ENCODE data around the gene BIRC7. TPM values are rescaled to one million over a fixed set of nuclear protein-coding genes. Genes with fewer than 3 reads are reported as not detected.
A peak's percentile ranks its signal among the peaks of the same experiment; 100 is the strongest.
"Not testable (repeated sequence)": the region's sequence is repeated elsewhere in the genome, so short reads cannot be mapped to it uniquely, and the experiment has no call there.

BIRC7 gene
- total RNA-seq, 2 donors from 2014 or later: 0.61 TPM; not detected in 1

- Mint-ChIP-seq H3K9me3 (no peaks in the 10 kb centered on the region), H3K36me3 (ENCODE audit: low read depth) (peaks cover 42% of the 10 kb centered on the region), H3K27me3 (peaks cover 3% of the 10 kb centered on the region), H3K27ac (peak within 1 kb of the TSS; percentile 94), H3K4me3 (peak within 1 kb of the TSS; percentile 95), H3K4me1 (peaks cover 19% of the 10 kb centered on the region)
- peak; percentile 96 for ATAC-seq (replicated peaks)
These were observed 19.5 kb upstream of the BIRC7 start, which contains the start of gene YTHDF1 for GRCh38 chr20:63216041-63216848. TSS of gene YTHDF1 (minus strand) at chr20:63216131. CDS start at chr20:63215892, 239 bp downstream.

- Mint-ChIP-seq H3K4me3 (peak overlapping the region; percentile 65), H3K9me3 (no peaks in the 10 kb centered on the region), H3K27ac (peak overlapping the region; percentile 73), H3K4me1 (peaks cover 19% of the 10 kb centered on the region), H3K36me3 (ENCODE audit: low read depth) (peaks cover 35% of the 10 kb centered on the region), H3K27me3 (peaks cover 3% of the 10 kb centered on the region)
- no peak for ATAC-seq (replicated peaks)
These were observed 18.7 kb upstream of the BIRC7 start for GRCh38 chr20:63216849-63217471.

GRCh38 chr20:63217706-63218105 lies 18.0 kb upstream of the BIRC7 start:
- no peak for ATAC-seq (replicated peaks)
- Mint-ChIP-seq H3K4me3 (no peak overlapping the region), H3K27ac (no peak overlapping the region)

GRCh38 chr20:63218701-63219446 lies 16.8 kb upstream of the BIRC7 start:
- Mint-ChIP-seq H3K27ac (no peak overlapping the region), H3K4me3 (no peak overlapping the region), H3K4me1 (peaks cover 7% of the 10 kb centered on the region), H3K36me3 (ENCODE audit: low read depth) (peaks cover 16% of the 10 kb centered on the region), H3K9me3 (no peaks in the 10 kb centered on the region), H3K27me3 (peaks cover 3% of the 10 kb centered on the region)
- no peak for ATAC-seq (replicated peaks)

More at GRCh38 chr20:63217706-63218105, 18.0 kb upstream of the BIRC7 start:
- Mint-ChIP-seq H3K36me3 (ENCODE audit: low read depth) (peaks cover 27% of the 10 kb centered on the region), H3K27me3 (peaks cover 3% of the 10 kb centered on the region), H3K9me3 (no peaks in the 10 kb centered on the region), H3K4me1 (peaks cover 19% of the 10 kb centered on the region)

GRCh38 chr20:63219447-63219821 lies 16.3 kb upstream of the BIRC7 start:
- peaks cover 10% of the 10 kb centered on the region for H3K36me3 Mint-ChIP-seq (ENCODE audit: low read depth)
- no peak for ATAC-seq (replicated peaks)
- H3K27me3 Mint-ChIP-seq: peaks cover 3% of the 10 kb centered on the region
- no peak overlapping the region for H3K27ac Mint-ChIP-seq
- no peak overlapping the region for H3K4me3 Mint-ChIP-seq
- H3K9me3 Mint-ChIP-seq: no peaks in the 10 kb centered on the region
- peaks cover 2% of the 10 kb centered on the region for H3K4me1 Mint-ChIP-seq

GRCh38 chr20:63219866-63220521 lies 15.7 kb upstream of the BIRC7 start:
- H3K36me3 Mint-ChIP-seq (ENCODE audit: low read depth): peaks cover 4% of the 10 kb centered on the region
- no peak overlapping the region for H3K27ac Mint-ChIP-seq
- no peak overlapping the region for H3K4me3 Mint-ChIP-seq
- H3K27me3 Mint-ChIP-seq: peaks cover 3% of the 10 kb centered on the region
- no peaks in the 10 kb centered on the region for H3K4me1 Mint-ChIP-seq
- ATAC-seq (replicated peaks): no peak
- no peaks in the 10 kb centered on the region for H3K9me3 Mint-ChIP-seq

GRCh38 chr20:63220696-63221399 lies 14.9 kb upstream of the BIRC7 start:
- Mint-ChIP-seq H3K36me3 (ENCODE audit: low read depth) (no peaks in the 10 kb centered on the region), H3K4me1 (no peaks in the 10 kb centered on the region), H3K4me3 (no peak overlapping the region), H3K9me3 (no peaks in the 10 kb centered on the region), H3K27me3 (peaks cover 3% of the 10 kb centered on the region), H3K27ac (no peak overlapping the region)
- ATAC-seq (replicated peaks): no peak

- not testable (repeated sequence) for H3K4me3 Mint-ChIP-seq; ATAC-seq (replicated peaks); H3K36me3 Mint-ChIP-seq (ENCODE audit: low read depth); H3K9me3 Mint-ChIP-seq; H3K27me3 Mint-ChIP-seq; H3K4me1 Mint-ChIP-seq; H3K27ac Mint-ChIP-seq
These were observed 14.2 kb upstream of the BIRC7 start for GRCh38 chr20:63221400-63222053.

GRCh38 chr20:63222541-63222940 lies 13.2 kb upstream of the BIRC7 start:
- Mint-ChIP-seq H3K36me3 (ENCODE audit: low read depth) (no peaks in the 10 kb centered on the region), H3K4me3 (no peak overlapping the region), H3K4me1 (no peaks in the 10 kb centered on the region), H3K9me3 (no peaks in the 10 kb centered on the region), H3K27ac (no peak overlapping the region), H3K27me3 (peaks cover 3% of the 10 kb centered on the region)
- no peak for ATAC-seq (replicated peaks)

- ATAC-seq (replicated peaks): peak; percentile 64
- H3K9me3 Mint-ChIP-seq: no peaks in the 10 kb centered on the region
- no peak overlapping the region for H3K4me3 Mint-ChIP-seq
- H3K27ac Mint-ChIP-seq: no peak overlapping the region
- no peaks in the 10 kb centered on the region for H3K36me3 Mint-ChIP-seq (ENCODE audit: low read depth)
- peaks cover 3% of the 10 kb centered on the region for H3K27me3 Mint-ChIP-seq
- no peaks in the 10 kb centered on the region for H3K4me1 Mint-ChIP-seq
These were observed 12.4 kb upstream of the BIRC7 start for GRCh38 chr20:63223121-63223825.

- H3K9me3 Mint-ChIP-seq: no peaks in the 10 kb centered on the region
- H3K27ac Mint-ChIP-seq: no peak overlapping the region
- H3K4me3 Mint-ChIP-seq: no peak overlapping the region
- H3K36me3 Mint-ChIP-seq (ENCODE audit: low read depth): no peaks in the 10 kb centered on the region
- no peaks in the 10 kb centered on the region for H3K4me1 Mint-ChIP-seq
- ATAC-seq (replicated peaks): no peak
- H3K27me3 Mint-ChIP-seq: peaks cover 3% of the 10 kb centered on the region
These were observed 11.9 kb upstream of the BIRC7 start for GRCh38 chr20:63223826-63224207.

- H3K9me3 Mint-ChIP-seq: no peaks in the 10 kb centered on the region
- ATAC-seq (replicated peaks): no peak
- no peak overlapping the region for H3K4me3 Mint-ChIP-seq
- peaks cover 9% of the 10 kb centered on the region for H3K27me3 Mint-ChIP-seq
- no peak overlapping the region for H3K27ac Mint-ChIP-seq
- no peaks in the 10 kb centered on the region for H3K4me1 Mint-ChIP-seq
- H3K36me3 Mint-ChIP-seq (ENCODE audit: low read depth): no peaks in the 10 kb centered on the region
These were observed 11.2 kb upstream of the BIRC7 start for GRCh38 chr20:63224412-63225081.

GRCh38 chr20:63225082-63225454 lies 10.6 kb upstream of the BIRC7 start:
- H3K4me3 Mint-ChIP-seq: no peak overlapping the region
- H3K27me3 Mint-ChIP-seq: peaks cover 15% of the 10 kb centered on the region
- H3K9me3 Mint-ChIP-seq: no peaks in the 10 kb centered on the region
- H3K36me3 Mint-ChIP-seq (ENCODE audit: low read depth): no peaks in the 10 kb centered on the region
- ATAC-seq (replicated peaks): no peak
- H3K4me1 Mint-ChIP-seq: no peaks in the 10 kb centered on the region
- no peak overlapping the region for H3K27ac Mint-ChIP-seq

All from activated T-helper 17 cell treated with anti-CD3 and anti-CD28 coated beads, Interleukin-2, amount 50 U/mL, for 72 hours (primary cell).